Aorta (tissue), 5 donors: Measurements from ENCODE around the gene GALNT18. TPM values are rescaled to one million over a fixed set of nuclear protein-coding genes. Genes with fewer than 3 reads are reported as not detected.

ENCODE experiments used
- ATAC-seq: fragments of 200-7000 bp; cut with Tn5 transposase; one replicate; pipeline ENCODE4 v1.9.1; 2022; ENCODE audit warnings: moderate library complexity; ENCODE audit not compliant: low FRiP score
- DNase-seq, 2 donors: peaks; one replicate each; pipeline ENCODE4 v3.0.0-alpha.2; 2020
- H3K27ac ChIP-seq, 2 donors: one replicate each; pipeline ENCODE4 v1.5.1; 2013; ENCODE audit warnings: low read length in 2 of 2, mild to moderate bottlenecking in 2 of 2, moderate library complexity in 2 of 2, control low read depth in 1 of 2, inconsistent platforms in 1 of 2, low read depth in 1 of 2
- H3K27me3 ChIP-seq, 2 donors: one replicate each; pipeline ENCODE4 v1.6.1; 2013; ENCODE audit warnings: control low read depth in 1 of 2, low read length in 1 of 2, mild to moderate bottlenecking in 1 of 2, moderate library complexity in 1 of 2; ENCODE audit not compliant: insufficient read depth in 2 of 2, control insufficient read depth in 1 of 2
- H3K36me3 ChIP-seq, 2 donors: one replicate each; pipeline ENCODE4 v1.6.1; 2013; ENCODE audit warnings: control low read depth in 1 of 2, low read length in 1 of 2, mild to moderate bottlenecking in 1 of 2; ENCODE audit not compliant: insufficient read depth in 2 of 2, control insufficient read depth in 1 of 2
- H3K4me1 ChIP-seq, 2 donors: one replicate each; pipeline ENCODE4 v1.6.1; 2013; ENCODE audit warnings: low read length in 2 of 2, control low read depth in 1 of 2, mild to moderate bottlenecking in 1 of 2, moderate library complexity in 1 of 2; ENCODE audit not compliant: insufficient read depth in 2 of 2, control insufficient read depth in 1 of 2
- H3K4me3 ChIP-seq, 2 donors: one replicate each; pipeline ENCODE4 v1.5.1; 2013; ENCODE audit warnings: low read length in 2 of 2, control low read depth in 1 of 2, mild to moderate bottlenecking in 1 of 2
- H3K9me3 ChIP-seq: one replicate; pipeline ENCODE4 v1.6.1; 2013; ENCODE audit warnings: mild to moderate bottlenecking, low read length; ENCODE audit not compliant: control insufficient read depth
- WGBS, 2 donors: extraction: QIAGEN DNeasy Blood & Tissue Kit; methylation state at CpG; one replicate each; pipeline ENCODE4 v1.1.7; 2013; 5-methylcytosine and 5-hydroxymethylcytosine counted together
- intact Hi-C, 2 donors: fragments of 100-400 bp; cut with DNase I; formaldehyde crosslinking; loops; one replicate each; pipeline versions ENCODE4 v1.14.2 to v1.15.0; 2022
- polyA plus RNA-seq, 2 donors: library from polyadenylated mRNA; stranded (reverse); fragments of 200-250 nt; gene quantifications; one replicate each; pipeline ENCODE4 v1.2.3, GENCODE V29; 2013
- total RNA-seq, 2 donors: library from RNA; stranded (reverse); fragmentation: NEBNext Ultra II Directional; extraction: Animal tissue kit (Norgen Biotek cat#: 25700); gene quantifications; one replicate each; pipeline ENCODE4 v1.2.1, GENCODE V29; 2021
- donor health status: healthy with polysubstance abuse.
- donor health status: Bipolar disorder and iron deficiency.
- donor health status: DM: no; HTN: no; CAD: no.
- donor health status: DM: no; HTN: no; CAD: no.
- donor health status: DM: yes; HTN: yes; CAD: no.

GALNT18 gene
- total and polyA plus RNA-seq, 4 donors = 5.3 to 60.6 (median 21.4) TPM

DNA sequence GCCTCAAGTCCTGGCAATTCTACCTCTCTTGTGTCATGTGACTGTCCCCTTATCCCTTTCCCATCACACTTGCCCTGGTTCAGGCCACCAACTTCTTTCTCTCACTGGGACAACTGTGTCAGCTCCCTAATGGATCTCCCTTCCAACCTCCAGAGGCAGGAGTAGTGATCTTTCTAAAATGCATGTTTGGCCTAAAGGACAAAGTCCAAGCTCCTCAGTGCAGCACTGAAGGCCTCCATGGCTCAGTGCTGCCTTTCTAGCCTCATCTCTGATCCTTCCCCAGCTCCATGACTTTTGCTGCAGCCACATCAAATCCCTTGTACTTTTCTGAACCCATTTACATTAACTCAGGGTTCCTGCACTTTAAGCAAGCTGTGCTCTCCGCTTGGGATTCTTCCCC, 349.6 kb downstream of the GALNT18 start:
- no peak overlapping the region for H3K4me3 ChIP-seq
- H3K4me1 ChIP-seq = no peaks in the 10 kb centered on the region
- H3K27ac ChIP-seq = no peak overlapping the region
- H3K27me3 ChIP-seq = no peaks in the 10 kb centered on the region
- ATAC-seq (no peak), DNase-seq (no peak)
- intact Hi-C loops = no loop called here
- no peaks in the 10 kb centered on the region for H3K9me3 ChIP-seq
- WGBS, 2 donors = 95 to 98% methylated on average over 1 of the region's 1 CpG
- H3K36me3 ChIP-seq = no peaks in the 10 kb centered on the region

DNA sequence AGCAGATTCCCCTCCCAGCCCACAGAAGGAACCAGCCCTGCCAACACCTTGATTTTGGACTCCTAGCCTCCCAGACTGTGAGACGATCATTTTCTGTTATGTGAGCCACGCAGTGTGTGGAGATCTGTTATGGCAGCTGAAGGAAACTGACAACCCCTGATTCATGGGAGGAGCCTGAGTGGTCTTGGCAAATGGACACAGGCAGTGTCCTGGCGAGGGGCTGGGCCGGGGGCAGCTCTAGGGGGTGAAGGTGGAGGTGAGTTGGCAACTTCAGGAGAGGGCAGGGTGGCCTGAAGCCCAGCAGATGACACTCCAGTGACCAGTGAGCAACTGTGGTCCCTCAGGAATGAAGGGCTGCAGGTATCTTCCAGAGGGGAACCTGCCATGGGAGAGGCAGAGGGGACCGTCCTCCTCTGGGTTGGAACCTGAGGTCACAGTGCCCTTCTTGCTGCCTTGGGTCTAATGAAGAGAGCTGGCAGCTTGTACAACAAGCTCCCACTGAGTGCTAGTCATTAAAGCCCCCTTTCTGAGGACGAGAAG, 351.5 kb downstream of the GALNT18 start:
- H3K4me3 ChIP-seq = no peak overlapping the region
- no peak overlapping the region for H3K27ac ChIP-seq
- WGBS, 2 donors = 85 to 92% methylated on average over 6 of the region's 6 CpGs
- H3K9me3 ChIP-seq = no peaks in the 10 kb centered on the region
- intact Hi-C loops = no loop called here
- no peaks in the 10 kb centered on the region for H3K4me1 ChIP-seq
- no peaks in the 10 kb centered on the region for H3K27me3 ChIP-seq
- DNase-seq = no peak
- no peaks in the 10 kb centered on the region for H3K36me3 ChIP-seq
- ATAC-seq = no peak

DNA sequence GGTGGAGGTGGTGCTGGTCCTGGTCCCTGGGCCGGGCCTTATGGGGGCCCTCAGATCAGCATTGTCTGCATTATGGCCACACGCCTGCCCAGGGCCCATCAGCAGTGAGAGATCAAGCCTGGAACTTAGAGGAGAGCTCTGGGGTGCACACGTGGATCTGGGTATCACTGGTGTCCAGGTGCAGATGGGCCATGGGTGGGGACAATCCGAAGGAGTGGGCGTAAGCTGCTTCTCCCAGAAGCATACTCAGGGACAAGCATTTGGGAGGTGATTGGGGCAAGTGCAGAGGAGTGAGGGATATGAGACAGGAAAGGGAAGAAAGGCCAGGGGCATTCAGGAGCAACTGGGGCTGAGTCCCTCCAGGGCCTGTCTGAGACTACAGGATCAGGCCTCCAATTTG, 353.1 kb downstream of the GALNT18 start:
- no peaks in the 10 kb centered on the region for H3K9me3 ChIP-seq
- H3K36me3 ChIP-seq = no peaks in the 10 kb centered on the region
- ATAC-seq = no peak
- intact Hi-C loops = loop anchor here in 1 of 2 donors (5.0 kb wide), 1 partner anchor 231 kb away; no protein-coding TSS in a partner anchor
- WGBS, 2 donors = 89 to 96% methylated on average over 5 of the region's 5 CpGs
- H3K4me3 ChIP-seq = no peak overlapping the region
- DNase-seq = no peak
- H3K4me1 ChIP-seq = no peaks in the 10 kb centered on the region
- no peaks in the 10 kb centered on the region for H3K27me3 ChIP-seq
- H3K27ac ChIP-seq = no peak overlapping the region

GRCh38 chr11:11268119-11268518, 353.7 kb downstream of the GALNT18 start:
- no peak overlapping the region for H3K27ac ChIP-seq
- ATAC-seq (no peak), DNase-seq (no peak)
- no peak overlapping the region for H3K4me3 ChIP-seq
- no peaks in the 10 kb centered on the region for H3K9me3 ChIP-seq
- H3K4me1 ChIP-seq = no peaks in the 10 kb centered on the region
- no peaks in the 10 kb centered on the region for H3K36me3 ChIP-seq
- H3K27me3 ChIP-seq = no peaks in the 10 kb centered on the region
- WGBS, 2 donors = 0 to 90% methylated on average over 1 of the region's 1 CpG
- intact Hi-C loops = loop anchor here in 1 of 2 donors (5.0 kb wide), 1 partner anchor 231 kb away; no protein-coding TSS in a partner anchor

GRCh38 chr11:11267312-11267711, 354.5 kb downstream of the GALNT18 start:
- no peaks in the 10 kb centered on the region for H3K27me3 ChIP-seq
- no peaks in the 10 kb centered on the region for H3K36me3 ChIP-seq
- no peaks in the 10 kb centered on the region for H3K9me3 ChIP-seq
- no peak overlapping the region for H3K27ac ChIP-seq
- no peak overlapping the region for H3K4me3 ChIP-seq
- H3K4me1 ChIP-seq = no peaks in the 10 kb centered on the region
- intact Hi-C loops = loop anchor here in 1 of 2 donors (5.0 kb wide), 1 partner anchor 230 kb away; no protein-coding TSS in a partner anchor
- DNase-seq (no peak), ATAC-seq (no peak)

DNA sequence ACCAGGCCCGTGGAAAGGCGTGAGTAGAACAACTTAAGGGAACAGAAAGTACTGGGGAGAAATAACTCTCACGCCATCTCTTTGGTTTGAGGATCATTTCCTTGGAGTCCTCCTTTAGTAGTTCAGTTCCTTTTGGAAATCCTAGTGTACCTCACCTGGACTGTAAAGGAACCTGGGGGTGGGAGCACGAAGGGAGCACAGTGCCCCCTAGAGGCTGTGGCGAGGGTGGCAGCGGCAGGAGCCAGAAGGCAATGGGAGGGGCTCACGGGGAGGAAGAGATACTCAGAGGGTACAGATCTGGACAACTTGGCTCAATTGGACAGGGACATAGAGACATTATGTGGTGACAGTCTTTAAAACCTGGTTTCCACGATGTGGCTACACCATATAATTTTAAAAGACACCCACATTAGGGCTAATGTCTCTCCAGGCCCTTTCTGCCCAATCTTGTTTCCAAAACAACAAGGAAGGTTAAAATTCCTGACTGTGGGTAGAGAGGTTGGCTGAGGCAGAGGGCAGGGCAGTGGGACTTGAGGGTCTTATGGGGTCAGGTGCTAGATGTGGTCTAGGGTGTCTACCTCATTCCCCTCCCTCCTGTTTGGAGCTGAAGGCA, 355.7 kb downstream of the GALNT18 start:
- no peak overlapping the region for H3K4me3 ChIP-seq
- DNase-seq (peak; percentile 59 to 84), ATAC-seq (no peak)
- H3K4me1 ChIP-seq = no peaks in the 10 kb centered on the region
- intact Hi-C loops = loop anchor here (1.0 to 5.0 kb wide), 2 partner anchors 229 to 232 kb away; no protein-coding TSS in a partner anchor
- WGBS, 2 donors = 48 to 54% methylated on average over 8 of the region's 8 CpGs
- no peaks in the 10 kb centered on the region for H3K36me3 ChIP-seq
- H3K27ac ChIP-seq = no peak overlapping the region
- H3K9me3 ChIP-seq = no peaks in the 10 kb centered on the region
- no peaks in the 10 kb centered on the region for H3K27me3 ChIP-seq

GRCh38 chr11:11265320-11265719, 356.5 kb downstream of the GALNT18 start:
- H3K4me3 ChIP-seq = no peak overlapping the region
- no peak for DNase-seq
- H3K9me3 ChIP-seq = no peaks in the 10 kb centered on the region
- no peaks in the 10 kb centered on the region for H3K27me3 ChIP-seq
- 78 to 82% methylated on average over 3 of the region's 3 CpGs for WGBS, 2 donors
- no peak for ATAC-seq
- H3K27ac ChIP-seq = no peak overlapping the region
- intact Hi-C loops = loop anchor here in 1 of 2 donors (5.0 kb wide), 1 partner anchor 228 kb away; no protein-coding TSS in a partner anchor
- H3K4me1 ChIP-seq = no peaks in the 10 kb centered on the region
- H3K36me3 ChIP-seq = no peaks in the 10 kb centered on the region

GRCh38 chr11:11263238-11264005, 358.4 kb downstream of the GALNT18 start:
- H3K27ac ChIP-seq = no peak overlapping the region
- no peaks in the 10 kb centered on the region for H3K27me3 ChIP-seq
- intact Hi-C loops = no loop called here
- WGBS, 2 donors = 30 to 34% methylated on average over 8 of the region's 8 CpGs
- H3K36me3 ChIP-seq = no peaks in the 10 kb centered on the region
- H3K4me3 ChIP-seq = no peak overlapping the region
- H3K9me3 ChIP-seq = no peaks in the 10 kb centered on the region
- DNase-seq = no peak
- ATAC-seq = no peak
- no peaks in the 10 kb centered on the region for H3K4me1 ChIP-seq
